GM19467 (cell line): ENCODE measurements around the gene NOXRED1.

Experiments used
- ATAC-seq: cut with Tn5 transposase; IDR thresholded peaks from one replicate; pipeline ENCODE4 v1.9.1; 2021; ENCODE audit warnings: mild to moderate bottlenecking, moderate library complexity; ENCODE audit not compliant: unreplicated experiment

Gene NOXRED1

GRCh38 chr14:77409131-77409533 lies 14.2 kb downstream of the NOXRED1 start:
- no peak for ATAC-seq

- ATAC-seq: no peak
Measured at GRCh38 chr14:77407158-77407557, 16.2 kb downstream of the NOXRED1 start.

GRCh38 chr14:77406718-77407117 lies 16.6 kb downstream of the NOXRED1 start:
- no peak for ATAC-seq

- ATAC-seq: no peak
Measured at GRCh38 chr14:77406086-77406485, 17.2 kb downstream of the NOXRED1 start.

GRCh38 chr14:77403768-77404167 lies 19.6 kb downstream of the NOXRED1 start:
- no peak for ATAC-seq

GRCh38 chr14:77400216-77400615 lies 23.1 kb downstream of the NOXRED1 start:
- ATAC-seq: no peak

GRCh38 chr14:77390188-77390587 lies 33.1 kb downstream of the NOXRED1 start:
- ATAC-seq: no peak

GRCh38 chr14:77378701-77379100 lies 44.6 kb downstream of the NOXRED1 start:
- no peak for ATAC-seq

- ATAC-seq: peak; percentile 5
Measured at GRCh38 chr14:77377502-77377844, 45.9 kb downstream of the NOXRED1 start.

GRCh38 chr14:77376771-77377501 lies 46.4 kb downstream of the NOXRED1 start, which contains the start of the genes SAMD15 and TMED8:
SAMD15 (plus strand) TSS chr14:77377379; CDS start chr14:77377419, 40 bp downstream.
TMED8 (minus strand) TSS chr14:77377094; CDS start chr14:77377053, 41 bp downstream.
- ATAC-seq: peak; percentile 81

- peak; percentile 5 for ATAC-seq
Measured at GRCh38 chr14:77375973-77376770, 47.2 kb downstream of the NOXRED1 start.

GRCh38 chr14:77375164-77375950 lies 48.0 kb downstream of the NOXRED1 start:
- ATAC-seq: no peak

- ATAC-seq: no peak
Measured at GRCh38 chr14:77372304-77372841, 51.0 kb downstream of the NOXRED1 start.

GRCh38 chr14:77369285-77369684 lies 54.0 kb downstream of the NOXRED1 start:
- ATAC-seq: no peak

GRCh38 chr14:77364146-77364545 lies 59.2 kb downstream of the NOXRED1 start:
- ATAC-seq: no peak

- no peak for ATAC-seq
Measured at GRCh38 chr14:77359626-77360025, 63.7 kb downstream of the NOXRED1 start.

GRCh38 chr14:77356899-77357298 lies 66.4 kb downstream of the NOXRED1 start:
- ATAC-seq: no peak

- no peak for ATAC-seq
Measured at GRCh38 chr14:77355811-77356210, 67.5 kb downstream of the NOXRED1 start.

- ATAC-seq: no peak
Measured at GRCh38 chr14:77353469-77354141, 69.7 kb downstream of the NOXRED1 start.

GRCh38 chr14:77347751-77348150 lies 75.6 kb downstream of the NOXRED1 start:
- no peak for ATAC-seq
